GM19468 (cell line): ENCODE data around the gene PTPRN2.
"Not testable (repeated sequence)": the region's sequence is repeated elsewhere in the genome, so short reads cannot be mapped to it uniquely, and the experiment has no call there.

Experiments
- ATAC-seq: cut with Tn5 transposase; IDR thresholded peaks from one replicate; pipeline ENCODE4 v1.9.1; 2021; ENCODE audit warnings: mild to moderate bottlenecking, moderate library complexity, moderate number of reproducible peaks; ENCODE audit not compliant: unreplicated experiment; ENCODE audit errors: extremely low read depth

The PTPRN2 gene

DNA sequence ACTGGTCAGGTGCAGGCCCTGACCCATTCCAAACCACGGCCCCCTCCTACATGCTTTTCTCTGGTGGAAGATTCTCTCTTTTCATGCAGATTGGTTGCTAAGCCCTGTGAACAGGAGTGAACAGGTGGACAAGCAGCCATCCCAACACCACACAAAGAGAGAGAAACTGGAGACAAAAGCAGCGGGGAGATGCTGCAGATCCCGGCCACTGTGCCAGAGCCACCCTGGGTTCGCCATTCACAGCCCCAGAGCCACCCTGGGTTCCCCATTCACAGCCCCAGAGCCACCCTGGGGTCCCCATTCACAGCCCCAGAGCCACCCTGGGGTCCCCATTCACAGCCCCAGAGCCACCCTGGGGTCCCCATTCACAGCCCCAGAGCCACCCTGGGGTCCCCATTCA, 239.6 kb downstream of the PTPRN2 start:
- ATAC-seq: not testable (repeated sequence)

DNA sequence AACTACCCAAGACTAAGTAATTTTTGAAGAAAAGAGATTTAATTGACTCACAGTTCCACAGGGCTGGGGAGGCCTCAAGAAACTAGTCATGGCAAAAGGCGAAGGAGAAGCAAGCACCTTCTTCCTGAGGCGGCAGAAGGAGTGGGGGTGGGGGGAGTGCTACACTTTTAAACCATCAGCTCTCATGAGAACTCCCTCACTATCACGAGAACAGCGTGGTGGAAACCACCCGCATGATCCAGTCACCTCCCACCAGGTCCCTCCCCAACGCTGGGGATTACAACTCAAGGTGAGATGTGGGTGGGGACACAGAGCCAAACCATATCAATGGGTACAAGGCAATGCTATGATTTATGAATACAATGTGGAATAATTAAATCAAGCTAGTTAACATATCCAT, 241.9 kb downstream of the PTPRN2 start:
- no peak for ATAC-seq

DNA sequence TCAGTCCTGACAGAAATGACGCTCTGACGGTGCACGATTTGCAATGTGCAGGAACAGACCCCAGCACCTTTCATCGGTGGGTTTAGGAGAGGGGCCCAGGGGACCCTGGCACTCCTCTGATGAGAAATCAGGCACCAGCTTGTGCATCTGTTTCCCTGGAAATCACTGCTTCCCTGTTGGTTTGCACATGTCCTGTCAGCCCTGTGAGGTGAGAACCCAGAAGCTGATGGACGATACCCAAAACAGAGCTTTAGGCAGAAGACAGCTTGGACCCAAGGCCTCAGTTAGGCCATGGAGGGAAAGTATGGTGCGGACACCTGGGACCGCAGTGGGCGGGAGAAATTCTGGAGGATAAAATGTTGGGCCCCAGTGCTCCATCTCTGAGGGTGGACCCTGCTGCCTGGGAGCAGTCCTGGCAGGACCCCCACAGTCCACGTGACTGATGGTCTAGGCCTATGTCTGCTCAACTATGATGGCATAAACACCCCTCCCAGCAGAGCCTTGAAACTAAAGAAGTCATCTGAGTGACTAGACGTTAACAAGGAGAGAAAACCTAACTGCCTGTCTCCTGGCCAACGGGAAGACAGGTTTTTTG, 242.8 kb downstream of the PTPRN2 start:
- ATAC-seq: no peak

DNA sequence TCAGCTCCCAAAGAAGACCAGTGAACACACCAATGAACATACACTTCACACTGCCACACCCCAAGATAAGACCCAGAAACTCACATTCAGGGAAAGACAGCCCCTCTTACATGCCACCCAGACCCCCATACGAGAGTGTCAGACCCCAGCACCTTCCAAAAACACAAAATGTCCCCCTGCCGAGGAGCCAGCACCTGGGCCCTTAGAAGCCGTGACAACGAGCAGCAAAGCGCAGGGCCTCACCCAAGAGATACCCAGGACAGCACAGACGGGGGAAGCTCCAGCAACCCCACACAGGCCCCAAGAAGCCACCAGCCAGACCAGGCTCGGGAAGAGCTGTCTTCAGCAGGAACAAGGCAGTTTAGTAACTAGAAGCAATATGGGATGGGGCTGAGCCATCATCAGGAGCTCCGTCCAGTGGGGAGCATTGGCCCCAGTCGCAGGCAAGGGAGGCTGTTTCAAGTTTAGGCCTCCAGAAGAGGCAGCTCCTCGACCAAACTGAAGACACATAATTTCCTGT, 243.6 kb downstream of the PTPRN2 start:
- ATAC-seq: no peak

DNA sequence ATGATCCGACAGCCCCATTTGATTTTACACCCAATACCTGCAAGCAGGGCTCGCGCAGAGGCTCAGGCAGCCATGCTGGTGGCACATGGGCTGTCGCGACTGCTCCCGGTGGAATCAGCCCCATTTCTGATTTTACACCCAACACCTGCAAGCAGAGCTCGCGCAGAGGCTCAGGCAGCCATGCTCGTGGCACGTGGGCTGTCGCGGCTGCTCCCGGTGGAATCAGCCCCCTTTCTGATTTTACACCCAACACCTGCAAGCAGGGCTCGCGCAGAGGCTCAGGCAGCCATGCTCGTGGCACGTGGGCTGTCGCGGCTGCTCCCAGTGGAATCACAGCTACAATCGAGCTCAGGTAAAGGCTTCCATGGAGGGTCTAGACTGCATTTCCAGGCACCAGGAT, 244.1 kb downstream of the PTPRN2 start:
- ATAC-seq: no peak

DNA sequence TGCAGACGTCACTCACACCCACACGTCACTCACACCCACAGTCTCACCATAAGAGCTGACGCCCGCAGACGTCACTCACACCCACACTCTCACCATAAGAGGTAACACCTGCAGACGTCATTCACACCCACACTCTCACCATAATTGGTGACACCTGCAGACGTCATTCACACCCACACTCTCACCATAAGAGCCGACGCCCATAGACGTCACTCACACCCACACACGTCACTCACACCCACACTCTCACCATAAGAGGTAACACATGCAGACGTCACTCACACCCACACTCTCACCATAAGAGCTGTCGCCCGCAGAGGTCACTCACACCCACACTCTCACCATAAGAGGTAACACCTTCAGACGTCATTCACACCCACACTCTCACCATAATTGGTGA, 246.5 kb downstream of the PTPRN2 start:
- not testable (repeated sequence) for ATAC-seq

DNA sequence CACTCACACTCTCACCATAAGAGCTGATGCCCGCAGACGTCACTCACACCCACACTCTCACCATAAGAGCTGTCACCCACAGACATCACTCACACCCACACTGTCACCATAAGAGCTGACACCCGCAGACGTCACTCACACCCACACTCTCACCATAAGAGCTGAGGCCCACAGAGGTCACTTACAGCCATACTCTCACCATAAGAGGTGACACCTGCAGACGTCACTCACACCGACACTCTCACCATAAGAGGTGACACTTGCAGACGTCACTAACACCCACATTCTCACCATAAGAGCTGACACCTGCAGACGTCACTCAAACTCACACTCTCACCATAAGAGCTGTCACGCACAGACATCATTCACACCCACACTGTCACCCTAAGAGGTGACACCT, 250.7 kb downstream of the PTPRN2 start:
- ATAC-seq: not testable (repeated sequence)

DNA sequence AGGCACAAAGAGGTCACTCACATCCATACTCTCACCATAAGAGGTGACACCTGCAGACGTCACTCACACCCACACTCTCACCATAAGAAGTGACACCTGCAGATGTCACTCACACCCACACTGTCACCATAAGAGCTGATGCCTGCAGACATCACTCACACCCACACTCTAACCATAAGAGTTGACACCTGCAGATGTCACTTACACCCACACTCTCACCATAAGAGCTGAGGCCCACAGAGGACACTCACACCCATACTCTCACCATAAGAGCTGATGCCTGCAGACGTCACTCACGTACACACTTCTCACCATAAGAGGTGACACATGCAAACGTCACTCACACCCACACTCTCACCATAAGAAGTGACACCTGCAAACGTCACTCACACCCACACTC, 255.1 kb downstream of the PTPRN2 start:
- ATAC-seq: not testable (repeated sequence)

DNA sequence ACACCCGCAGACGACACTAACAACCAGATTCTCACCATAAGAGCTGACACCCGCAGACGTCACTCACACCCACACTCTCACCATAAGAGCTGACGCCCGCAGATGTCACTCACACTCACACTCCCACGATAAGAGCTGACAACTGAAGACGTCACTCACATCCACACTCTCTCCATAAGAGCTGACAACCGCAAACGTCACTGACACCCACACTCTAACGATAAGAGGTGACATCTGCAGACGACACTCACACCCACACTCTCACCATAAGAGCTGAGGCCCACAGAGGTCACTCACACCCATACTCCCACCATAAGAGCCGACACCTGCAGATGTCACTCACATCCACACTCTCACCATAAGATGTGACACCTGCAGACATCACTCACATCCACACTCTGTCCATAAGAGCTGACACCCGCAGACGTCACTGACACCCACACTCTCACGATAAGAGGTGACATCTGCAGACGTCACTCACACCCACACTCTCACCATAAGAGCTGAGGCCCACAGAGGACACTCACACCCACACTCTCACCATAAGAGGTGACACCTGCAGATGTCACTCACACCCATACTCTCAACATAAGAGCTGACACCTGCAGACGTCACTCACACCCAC, 255.7 kb downstream of the PTPRN2 start:
- ATAC-seq: not testable (repeated sequence)

DNA sequence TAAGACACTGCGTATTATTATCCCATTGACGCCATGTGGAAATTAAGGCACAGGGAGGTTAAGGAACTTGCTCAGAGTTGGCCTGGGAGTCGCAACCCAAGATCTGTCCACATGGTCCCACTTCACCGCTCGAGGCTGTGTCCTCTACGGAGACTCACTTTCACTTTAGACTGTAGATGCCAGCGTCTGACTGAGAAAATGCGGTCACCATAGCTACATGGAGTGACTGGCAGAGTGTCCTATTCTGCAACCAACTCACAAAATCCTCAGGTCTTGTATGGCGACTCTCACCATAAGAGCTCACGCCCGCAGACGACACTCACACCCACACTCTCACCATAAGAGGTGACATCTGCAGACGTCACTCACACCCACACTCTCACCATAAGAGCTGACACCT, 257.9 kb downstream of the PTPRN2 start:
- ATAC-seq: no peak

DNA sequence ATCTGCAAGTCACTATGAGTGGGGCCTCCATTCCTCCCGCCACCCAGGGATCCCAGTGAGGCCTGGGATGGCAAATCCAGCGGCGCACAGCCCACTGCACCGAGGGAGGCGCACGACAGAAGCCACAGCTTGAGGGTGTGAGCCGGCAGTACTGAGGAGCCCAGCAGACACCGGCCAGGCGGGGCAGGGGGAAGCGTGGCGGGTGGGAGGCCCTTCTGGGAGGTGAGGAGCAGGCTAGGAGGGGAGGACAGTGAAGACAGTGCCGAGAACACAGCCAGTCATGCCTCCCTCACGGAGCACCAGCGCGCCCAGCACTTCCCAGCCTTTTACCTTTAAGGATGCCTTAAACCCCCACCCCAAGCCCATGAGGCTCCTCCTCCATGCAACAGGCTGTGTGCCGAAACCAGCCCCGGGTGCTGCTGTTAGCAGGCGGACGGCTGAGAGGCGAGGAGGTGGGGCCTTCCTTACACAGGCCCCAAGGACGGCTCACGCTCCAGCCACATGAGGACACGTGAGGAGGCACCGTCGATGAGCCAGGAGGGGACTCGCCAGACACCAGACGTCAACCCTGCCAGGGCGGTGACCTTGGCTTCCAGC, 258.5 kb downstream of the PTPRN2 start:
- ATAC-seq: no peak

DNA sequence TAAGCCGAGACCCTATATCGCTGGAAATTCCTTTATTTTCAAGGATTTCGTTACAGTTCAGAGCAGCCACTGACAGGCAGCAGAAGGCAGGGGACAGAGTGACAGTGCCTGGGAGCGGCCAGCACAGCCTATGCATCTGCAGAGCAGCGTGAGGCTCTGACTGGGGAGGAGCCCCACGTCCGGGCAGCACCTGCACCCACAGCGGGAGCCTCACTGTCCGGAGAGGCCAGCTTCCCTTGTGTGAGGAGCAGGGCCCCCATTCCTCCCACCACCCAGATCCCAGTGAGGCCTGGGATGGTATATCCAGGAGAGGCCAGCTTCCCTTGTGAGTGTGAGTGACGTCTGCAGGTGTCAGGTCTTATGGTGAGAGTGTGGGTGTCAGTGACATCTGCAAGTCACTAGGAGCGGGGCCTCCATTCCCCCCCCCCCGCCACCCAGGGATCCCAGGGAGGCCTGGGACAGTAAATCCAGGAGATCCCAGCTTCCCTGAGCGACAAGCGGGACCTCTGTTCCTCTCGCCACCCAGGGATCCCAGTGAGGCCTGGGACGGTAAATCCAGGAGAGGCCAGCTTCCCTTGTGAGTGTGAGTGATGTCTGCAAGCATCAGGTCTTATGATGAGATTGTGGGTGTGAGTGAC, 259.1 kb downstream of the PTPRN2 start:
- ATAC-seq: no peak

DNA sequence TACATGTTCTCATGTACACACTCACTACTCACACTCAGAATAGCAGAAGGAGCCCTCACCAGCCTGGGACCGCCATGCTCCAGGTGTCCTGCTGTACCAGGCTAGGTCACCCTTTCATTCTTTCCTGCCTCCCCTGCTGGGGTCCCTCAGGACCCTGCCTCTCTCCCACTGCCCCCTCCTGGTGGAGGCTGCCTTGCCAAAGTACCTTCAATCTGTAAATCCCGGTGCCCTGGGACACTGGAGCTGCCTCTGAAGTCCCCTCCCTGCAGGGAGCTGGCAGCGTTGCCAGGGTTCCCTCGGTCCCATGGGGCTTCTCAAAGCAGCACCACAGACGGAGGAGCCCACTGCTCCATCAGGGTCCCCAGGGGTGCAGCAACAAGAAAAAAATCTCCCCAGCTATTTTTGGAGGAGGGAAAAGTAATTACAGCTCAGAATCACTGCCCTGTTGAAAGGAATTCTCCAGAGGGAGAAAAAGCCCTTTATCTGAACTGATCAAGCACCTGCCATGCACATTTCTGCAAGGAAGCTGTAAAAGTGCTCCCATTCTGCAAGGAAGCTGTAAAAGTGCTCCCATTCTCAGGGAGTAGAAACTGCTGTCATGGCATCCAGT, 259.9 kb downstream of the PTPRN2 start:
- no peak for ATAC-seq

DNA sequence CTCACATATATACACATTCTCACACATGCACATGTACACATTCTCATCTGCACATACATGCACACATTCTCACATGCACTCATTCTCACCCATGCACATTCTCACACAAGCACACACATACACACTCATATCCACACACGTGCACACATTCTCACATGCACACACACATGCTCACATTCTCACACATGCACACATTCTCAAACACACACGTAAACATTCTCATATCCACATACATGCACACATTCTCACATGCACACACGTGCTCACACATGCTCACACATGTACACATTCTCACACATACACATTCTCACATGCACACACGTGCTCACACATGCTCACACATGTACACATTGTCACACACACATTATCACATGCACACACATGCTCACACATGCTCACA, 260.6 kb downstream of the PTPRN2 start:
- no peak for ATAC-seq

DNA sequence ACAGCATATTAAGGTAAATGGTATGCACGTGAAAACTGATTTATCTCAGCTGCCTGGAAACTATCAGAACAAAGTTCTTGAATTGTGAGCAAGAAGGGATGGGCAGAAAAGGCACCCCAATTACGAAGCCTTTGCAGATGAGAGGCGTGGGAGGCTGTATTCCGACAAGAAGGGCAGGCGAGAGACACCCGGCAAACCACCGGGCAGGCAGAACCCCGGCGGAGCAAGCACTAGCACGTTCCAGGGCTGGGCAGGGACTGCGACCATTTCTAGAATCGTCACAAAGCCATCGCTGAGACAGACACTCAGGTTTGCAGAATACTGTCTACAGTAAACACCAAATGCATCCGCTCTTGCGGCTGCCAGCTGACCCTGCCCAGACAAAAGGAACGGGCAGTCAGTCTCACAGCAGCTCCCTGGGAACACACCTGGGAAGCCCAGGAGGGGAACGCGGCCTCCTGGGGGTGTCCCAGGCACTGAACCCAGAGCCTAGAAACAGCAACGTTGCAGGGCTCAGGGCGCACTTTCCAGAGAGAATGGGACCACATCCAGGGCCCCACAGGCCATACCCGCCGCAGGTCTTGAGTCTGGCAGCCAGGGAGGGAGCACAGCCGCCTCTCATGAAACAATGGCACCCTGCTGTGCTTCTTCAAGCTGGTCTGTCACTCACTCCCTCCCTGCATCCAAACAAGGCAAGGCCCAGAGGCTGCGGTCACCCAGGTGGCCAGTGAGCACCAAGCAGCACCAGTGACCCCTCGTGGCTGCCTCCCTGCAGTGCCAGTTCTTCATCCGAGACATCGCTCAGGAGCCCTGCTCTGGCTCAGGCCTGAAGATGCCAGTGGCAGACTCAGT, 261.9 kb downstream of the PTPRN2 start:
- no peak for ATAC-seq

DNA sequence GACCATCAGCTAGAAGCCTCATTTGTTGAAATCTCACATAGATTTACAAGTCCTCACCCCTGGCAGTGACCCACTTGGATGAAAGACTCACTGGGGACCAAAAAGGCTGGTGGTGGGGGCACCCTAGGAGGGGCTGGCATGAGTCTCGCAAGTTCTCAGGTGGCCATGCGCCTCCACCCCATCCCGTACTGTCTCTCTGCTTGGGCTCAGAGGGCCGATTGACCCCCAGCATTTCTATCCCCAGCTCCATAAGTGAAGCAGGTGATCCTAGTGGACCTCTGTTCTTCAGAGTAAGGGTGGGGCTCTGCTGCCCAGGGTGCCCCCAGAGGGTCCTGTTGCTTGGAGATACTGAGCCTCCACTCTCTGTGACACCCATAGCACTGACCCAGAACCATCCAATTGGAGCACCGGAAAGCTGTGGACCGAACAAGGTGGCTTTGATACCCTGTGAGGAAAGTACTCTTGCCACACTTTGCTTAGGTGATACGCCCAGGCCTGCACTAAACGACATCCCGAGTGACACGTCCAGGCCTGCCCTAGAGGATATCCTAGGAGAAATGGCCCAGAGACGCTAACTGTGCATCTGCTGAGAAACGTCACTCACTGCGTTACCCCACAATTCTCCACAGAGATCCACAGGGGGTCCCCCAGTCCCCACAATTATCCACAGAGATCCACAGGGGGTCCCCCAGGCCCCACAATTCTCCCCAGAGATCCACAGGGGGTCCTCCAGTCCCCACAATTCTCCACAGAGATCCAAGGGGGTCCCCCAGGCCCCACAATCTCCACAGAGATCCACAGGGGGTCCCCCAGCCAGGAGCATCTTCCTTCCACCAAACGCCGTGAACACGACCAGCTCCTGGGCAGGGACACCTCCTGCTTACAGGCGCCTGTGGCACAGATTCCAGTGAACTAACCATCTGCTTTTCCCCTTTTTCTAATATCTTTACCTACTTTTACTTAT, 262.9 kb downstream of the PTPRN2 start:
- no peak for ATAC-seq

DNA sequence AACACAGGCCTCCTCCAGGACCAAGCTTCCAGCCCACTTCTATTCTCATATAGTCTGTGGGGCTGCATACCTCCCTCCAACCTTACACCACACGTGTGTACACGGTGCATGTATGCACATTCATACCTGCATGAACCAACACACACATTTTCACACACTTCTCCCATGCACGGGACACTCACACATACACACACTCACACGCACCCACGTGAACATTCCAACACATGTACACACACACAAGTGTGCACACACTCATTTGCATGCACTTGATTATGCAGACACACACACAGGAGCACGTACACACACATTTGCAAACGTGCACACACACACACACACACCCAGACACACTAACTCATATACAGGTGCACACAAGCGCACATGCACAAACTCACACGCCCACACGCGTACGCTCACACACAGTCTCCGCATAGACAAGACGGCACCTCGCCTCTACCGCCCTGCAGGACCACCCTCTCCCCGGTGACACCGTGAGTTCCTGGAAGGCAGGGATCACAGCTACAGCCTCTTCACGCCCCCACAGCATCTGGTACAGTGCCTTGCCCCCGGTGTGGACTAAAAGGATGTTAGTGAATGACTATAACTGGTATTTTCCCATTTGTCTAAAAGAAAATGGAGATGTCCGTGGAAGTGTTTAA, 263.8 kb downstream of the PTPRN2 start:
- ATAC-seq: no peak
